Mammary epithelial cell (primary cell): ENCODE results near the gene DUSP15.

Experiments used
- CTCF ChIP-seq, 2 donors: IDR thresholded peaks in 1 of 2; conservative IDR thresholded peaks in 1 of 2; 2 replicates each; pipeline ENCODE4 v1.5.1; 2011 to 2012; ENCODE audit warnings: inconsistent platforms in 2 of 2, low read length in 2 of 2, mild to moderate bottlenecking in 2 of 2, control low read depth in 1 of 2, low read depth in 1 of 2; ENCODE audit not compliant: insufficient read depth in 1 of 2; ENCODE audit errors: extremely low read depth in 1 of 2
- EZH2 ChIP-seq: IDR thresholded peaks from 2 replicates; pipeline ENCODE4 v1.6.1; 2012; ENCODE audit warnings: low read length, inconsistent platforms, borderline replicate concordance

DNA sequence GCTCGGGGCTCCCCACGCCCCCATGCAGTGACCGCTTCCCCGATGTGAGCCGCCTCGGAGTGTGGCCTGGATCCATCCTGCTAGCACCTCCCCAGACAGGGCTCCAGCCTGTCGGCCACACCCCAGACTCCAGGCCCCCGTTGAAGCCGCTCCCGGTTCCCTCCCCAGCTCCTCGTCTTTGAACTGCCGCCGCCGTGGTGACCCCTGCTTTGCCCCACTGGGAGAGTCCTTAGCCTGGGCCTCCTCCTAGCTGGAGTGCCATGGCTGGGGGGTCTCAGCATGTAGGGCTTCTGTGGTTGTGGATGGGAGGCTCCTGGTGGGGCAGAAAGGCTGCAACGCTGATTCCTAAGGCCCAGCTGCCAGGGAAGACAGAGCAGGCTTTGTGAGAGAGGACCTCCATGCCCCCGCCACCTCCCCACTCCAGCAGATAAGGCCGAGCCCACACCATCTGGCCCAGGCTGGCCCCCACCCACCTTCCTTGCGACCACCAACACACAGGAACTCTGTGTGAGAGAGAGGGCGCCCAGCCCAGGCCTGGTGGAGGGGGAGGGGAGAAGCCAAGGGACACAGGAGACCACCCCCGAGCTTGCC is 36.3 kb downstream of the DUSP15 start:
- no peak for TF ChIP-seq CTCF (conservative IDR thresholded peaks at IDR 0.05 in 1 of 2, IDR thresholded peaks at IDR 0.05 in 1 of 2; ENCODE audit: extremely low read depth in 1 of 2, insufficient read depth in 1 of 2, low read depth in 1 of 2, low read length in 2 of 2)
- TF ChIP-seq EZH2, result no peak
